ENCODE measurements around the gene TCAIM.

GRCh38 chr3:44400771-44401170 lies 62.2 kb downstream of the TCAIM start:
- TF ChIP-seq, protein P1, sequence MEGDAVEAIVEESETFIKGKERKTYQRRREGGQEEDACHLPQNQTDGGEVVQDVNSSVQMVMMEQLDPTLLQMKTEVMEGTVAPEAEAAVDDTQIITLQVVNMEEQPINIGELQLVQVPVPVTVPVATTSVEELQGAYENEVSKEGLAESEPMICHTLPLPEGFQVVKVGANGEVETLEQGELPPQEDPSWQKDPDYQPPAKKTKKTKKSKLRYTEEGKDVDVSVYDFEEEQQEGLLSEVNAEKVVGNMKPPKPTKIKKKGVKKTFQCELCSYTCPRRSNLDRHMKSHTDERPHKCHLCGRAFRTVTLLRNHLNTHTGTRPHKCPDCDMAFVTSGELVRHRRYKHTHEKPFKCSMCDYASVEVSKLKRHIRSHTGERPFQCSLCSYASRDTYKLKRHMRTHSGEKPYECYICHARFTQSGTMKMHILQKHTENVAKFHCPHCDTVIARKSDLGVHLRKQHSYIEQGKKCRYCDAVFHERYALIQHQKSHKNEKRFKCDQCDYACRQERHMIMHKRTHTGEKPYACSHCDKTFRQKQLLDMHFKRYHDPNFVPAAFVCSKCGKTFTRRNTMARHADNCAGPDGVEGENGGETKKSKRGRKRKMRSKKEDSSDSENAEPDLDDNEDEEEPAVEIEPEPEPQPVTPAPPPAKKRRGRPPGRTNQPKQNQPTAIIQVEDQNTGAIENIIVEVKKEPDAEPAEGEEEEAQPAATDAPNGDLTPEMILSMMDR (IDR thresholded peaks at IDR 0.05): no peak
- TF ChIP-seq ZFX (IDR thresholded peaks at IDR 0.05; ENCODE audit: borderline replicate concordance): no peak
